Measurements from ENCODE around the gene ZBED5.

DNA sequence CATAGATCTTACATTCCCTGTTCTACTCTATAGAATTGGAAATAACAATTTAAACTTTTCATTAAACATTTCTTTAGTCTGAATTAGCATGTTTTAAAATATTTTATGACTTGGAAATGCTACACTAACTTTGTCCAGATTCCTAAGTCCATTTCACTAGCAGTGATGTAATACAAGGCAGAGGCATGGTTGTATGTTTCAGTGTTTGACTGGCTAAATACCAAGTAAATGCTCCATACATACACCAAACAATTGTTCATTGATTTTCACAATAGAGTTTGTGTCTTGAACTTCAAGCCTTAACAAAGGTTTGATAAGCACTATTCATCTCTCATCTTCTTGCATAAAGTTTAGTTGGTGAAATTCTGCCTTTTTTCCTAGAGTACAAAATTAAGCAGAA lies 13.5 kb downstream of the ZBED5 start:
- TF ChIP-seq CTCF (IDR thresholded peaks at IDR 0.05): no peak
- TF ChIP-seq POLR2AphosphoS5 (IDR thresholded peaks at IDR 0.05): no peak
- no peak for TF ChIP-seq POLR2A (IDR thresholded peaks at IDR 0.05)

Measured in breast epithelium (tissue), 3 donors.